GM12864 (cell line): ENCODE data around the gene AOPEP.

Source experiments
- DNase-seq: peaks from one replicate; pipeline ENCODE4 v3.0.0-alpha.2; 2011; ENCODE audit warnings: low read depth
- H3K4me3 ChIP-seq: 2 replicates; pipeline ENCODE4 v1.5.1; 2011; ENCODE audit warnings: mild to moderate bottlenecking, low read depth, low read length, control low read depth
- TF ChIP-seq, protein P1 (sequence below): IDR thresholded peaks from 2 replicates; pipeline ENCODE4 v1.5.1; 2011; ENCODE audit warnings: low read depth, mild to moderate bottlenecking, moderate library complexity, low read length, control low read depth, inconsistent platforms; ENCODE audit errors: missing control alignments

Gene AOPEP

DNA sequence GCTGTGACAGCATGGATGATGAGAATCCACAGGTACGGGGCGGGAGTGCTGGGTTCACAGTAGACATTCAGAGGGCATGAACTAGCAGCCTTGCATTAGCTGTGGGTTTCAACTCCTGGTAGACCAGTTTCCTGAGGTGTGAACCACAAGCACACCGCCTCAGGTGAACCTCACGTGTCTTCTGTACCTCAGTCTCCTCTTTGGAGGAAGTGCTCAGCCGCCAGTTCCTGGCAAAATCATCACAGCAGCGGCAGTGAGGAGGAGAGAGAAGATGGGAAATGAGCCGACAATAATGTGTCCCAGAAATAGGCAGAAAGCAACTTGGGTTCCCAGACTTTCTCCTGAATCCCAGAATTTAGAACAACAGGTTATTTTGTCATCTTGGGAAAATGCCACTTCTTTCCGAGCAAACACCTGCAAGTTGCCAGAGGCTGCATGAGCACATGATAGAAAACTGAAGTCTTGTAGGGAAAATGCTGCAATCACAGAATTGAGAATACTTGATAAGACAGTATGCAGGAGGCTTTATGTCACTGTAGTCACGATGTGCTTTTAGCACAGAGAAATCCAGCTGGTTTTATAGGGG lies 258.5 kb downstream of the AOPEP start:
- H3K4me3 ChIP-seq = no peak overlapping the region
- no peak for DNase-seq
- TF ChIP-seq, protein P1, sequence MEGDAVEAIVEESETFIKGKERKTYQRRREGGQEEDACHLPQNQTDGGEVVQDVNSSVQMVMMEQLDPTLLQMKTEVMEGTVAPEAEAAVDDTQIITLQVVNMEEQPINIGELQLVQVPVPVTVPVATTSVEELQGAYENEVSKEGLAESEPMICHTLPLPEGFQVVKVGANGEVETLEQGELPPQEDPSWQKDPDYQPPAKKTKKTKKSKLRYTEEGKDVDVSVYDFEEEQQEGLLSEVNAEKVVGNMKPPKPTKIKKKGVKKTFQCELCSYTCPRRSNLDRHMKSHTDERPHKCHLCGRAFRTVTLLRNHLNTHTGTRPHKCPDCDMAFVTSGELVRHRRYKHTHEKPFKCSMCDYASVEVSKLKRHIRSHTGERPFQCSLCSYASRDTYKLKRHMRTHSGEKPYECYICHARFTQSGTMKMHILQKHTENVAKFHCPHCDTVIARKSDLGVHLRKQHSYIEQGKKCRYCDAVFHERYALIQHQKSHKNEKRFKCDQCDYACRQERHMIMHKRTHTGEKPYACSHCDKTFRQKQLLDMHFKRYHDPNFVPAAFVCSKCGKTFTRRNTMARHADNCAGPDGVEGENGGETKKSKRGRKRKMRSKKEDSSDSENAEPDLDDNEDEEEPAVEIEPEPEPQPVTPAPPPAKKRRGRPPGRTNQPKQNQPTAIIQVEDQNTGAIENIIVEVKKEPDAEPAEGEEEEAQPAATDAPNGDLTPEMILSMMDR = no peak

DNA sequence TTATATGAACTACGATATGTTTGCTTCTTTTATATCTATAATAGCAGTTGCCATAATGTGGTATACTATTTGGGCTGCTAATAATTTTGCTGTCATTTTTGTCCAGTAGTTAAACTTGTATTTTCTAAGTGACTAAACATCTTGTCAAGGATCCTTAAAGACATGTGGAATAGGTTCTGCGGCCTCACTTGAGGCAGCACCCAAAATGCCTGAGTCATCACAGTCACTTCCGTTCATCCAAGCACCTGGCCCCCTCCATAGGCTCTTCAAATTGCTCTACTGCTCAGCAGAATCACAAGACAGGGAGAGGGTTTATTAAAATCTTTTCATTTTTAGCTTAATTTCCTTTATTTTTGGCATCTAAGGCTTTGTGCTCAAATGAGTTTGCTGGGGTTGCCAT lies 259.1 kb downstream of the AOPEP start:
- H3K4me3 ChIP-seq = no peak overlapping the region
- TF ChIP-seq, protein P1 = no peak
- no peak for DNase-seq

DNA sequence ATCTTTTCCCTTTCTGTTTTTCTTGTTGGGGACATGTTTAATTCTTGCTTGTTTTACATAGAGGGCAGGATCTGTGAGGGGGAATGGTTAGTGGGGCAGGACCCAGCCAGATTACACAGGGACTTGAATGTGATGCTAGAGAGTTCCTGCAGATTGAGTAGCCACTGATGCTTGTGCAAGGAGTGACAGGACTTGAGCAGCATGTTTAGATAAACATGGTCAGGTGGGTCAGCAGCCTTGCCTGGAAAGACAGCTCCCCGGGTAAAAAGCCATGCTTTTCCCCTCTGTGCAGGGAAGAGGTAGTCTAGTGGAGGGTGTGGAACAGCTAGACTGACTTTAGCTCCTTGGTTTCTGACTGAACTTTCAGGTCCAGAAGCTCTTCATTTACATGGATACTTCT lies 261.2 kb downstream of the AOPEP start:
- DNase-seq = no peak
- H3K4me3 ChIP-seq = no peak overlapping the region
- TF ChIP-seq, protein P1 = no peak

DNA sequence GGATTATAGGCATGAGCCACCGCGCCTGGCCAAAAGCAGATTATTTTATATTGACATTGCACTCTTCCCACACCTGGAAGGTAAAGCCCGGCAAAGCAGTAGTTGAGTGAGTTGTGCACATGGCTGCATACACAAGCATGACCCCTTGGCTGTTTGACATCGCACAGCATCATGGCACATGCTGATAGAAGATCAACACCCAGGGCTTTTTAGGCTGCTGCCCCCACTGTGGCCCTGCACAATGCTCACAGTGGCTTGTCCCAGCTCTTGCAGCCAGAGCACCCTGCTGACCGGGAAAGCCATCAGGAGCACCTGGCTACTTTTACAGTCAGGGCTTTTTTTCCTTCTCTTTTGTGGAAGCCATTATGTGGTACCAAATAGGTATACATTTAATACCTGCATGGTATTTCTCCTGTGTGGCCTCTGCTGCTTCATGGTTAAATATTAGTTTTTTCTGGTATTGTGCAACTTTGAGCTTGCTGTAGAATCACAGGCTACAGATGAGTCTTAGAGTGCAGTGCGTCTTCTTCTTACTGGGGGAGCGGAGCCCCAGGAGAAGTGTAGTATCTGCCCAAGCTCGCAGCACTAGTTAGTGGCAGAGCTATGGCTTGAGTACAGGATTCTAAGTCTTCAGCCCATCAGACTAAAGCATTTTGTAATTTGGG lies 264.5 kb downstream of the AOPEP start:
- TF ChIP-seq, protein P1 = no peak
- no peak for DNase-seq

DNA sequence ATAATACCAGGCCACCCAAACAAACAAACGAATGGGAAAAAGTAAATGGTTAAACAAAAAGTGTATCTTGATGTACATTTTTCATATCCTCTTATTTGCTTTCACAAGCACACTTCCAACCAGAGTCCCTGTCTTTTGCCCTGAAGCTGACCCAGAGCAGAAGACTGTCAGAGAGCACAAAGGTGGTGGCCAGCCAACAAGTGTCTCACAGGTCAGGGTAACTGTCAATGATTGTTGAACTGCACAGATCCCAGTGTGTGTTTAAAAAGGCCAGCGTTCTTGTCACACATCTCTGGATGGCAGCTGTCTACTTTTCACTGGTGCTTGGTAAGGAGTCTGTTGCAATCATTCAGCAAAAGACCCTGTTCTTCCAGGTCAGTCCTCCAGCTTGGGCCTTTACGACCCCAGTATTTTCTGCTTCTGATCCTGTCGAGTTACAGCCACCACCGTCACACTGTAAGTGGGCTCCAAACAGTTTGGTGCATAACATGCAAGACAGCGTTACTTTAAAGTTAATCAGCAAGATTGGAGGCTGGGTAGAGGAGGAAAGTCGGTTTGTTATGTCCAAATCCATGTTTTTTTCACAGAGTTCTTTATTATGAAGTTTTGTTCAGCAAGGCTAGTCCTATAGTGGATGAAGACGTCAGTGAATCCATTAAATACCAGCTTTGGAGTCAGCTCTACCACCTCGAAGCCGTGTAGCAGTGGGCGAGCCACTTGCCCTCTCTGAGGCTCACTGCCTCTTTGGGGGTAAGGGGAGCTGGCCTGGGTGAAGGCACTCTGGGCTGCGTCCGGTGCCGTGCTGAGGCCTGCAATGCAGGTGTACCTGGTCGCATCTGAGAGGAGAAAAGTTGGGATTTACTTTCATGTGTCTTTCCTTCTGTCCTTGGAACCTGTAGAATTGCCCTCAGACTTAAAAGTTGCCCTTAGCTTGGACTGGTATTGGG lies 265.7 kb downstream of the AOPEP start:
- H3K4me3 ChIP-seq = no peak overlapping the region
- TF ChIP-seq, protein P1 = no peak
- DNase-seq = no peak

More for the DNA sequence above, 264.5 kb downstream of the AOPEP start:
- no peak overlapping the region for H3K4me3 ChIP-seq

DNA sequence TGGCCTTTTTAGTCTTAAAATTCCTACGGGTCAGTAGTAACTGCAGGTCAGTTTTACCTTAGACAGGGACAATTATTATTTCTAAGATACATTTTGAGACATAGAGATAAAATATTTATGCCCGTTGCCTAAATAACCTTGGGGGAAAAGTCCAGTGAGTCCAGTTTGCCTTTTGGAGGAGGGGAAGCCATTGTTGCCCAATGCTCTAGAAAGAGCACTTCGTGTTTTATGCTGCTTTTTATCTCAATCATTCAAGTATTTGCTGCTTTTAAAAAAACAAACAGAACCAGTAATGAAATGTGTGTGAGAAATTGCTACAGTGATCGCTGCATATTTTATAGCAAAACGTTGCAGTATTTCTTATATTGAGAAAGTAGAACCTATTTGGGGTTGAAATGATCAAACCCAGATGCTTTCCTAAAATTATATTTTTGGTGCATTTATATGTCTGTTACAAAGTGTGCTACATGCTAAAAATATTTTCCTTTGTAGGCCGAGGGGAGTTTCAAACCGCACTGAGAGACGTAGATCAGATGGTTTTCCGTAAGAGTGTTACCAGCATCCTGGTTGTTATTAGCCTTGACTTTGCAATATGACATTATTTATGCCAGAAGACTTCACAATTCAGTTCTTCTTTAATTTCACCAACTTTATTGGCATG lies 266.8 kb downstream of the AOPEP start:
- no peak overlapping the region for H3K4me3 ChIP-seq
- DNase-seq = no peak
- TF ChIP-seq, protein P1 = no peak
